GM10248 (cell line): ENCODE results near the gene PAM.

ENCODE experiments used
- CTCF ChIA-PET: fragments of 300-600 bp; sonication (Branson Sonifier 250); formaldehyde crosslinking; extraction: SDS; loops from one replicate; lab custom pipeline; 2021; ENCODE audit warnings: antibody characterized with exemption; lab: Yijun Ruan, JAX
- POLR2A ChIA-PET: fragments of 350-650 bp; sonication (Branson Sonifier 250); formaldehyde crosslinking; extraction: SDS; loops from one replicate; lab custom pipeline; 2020; ENCODE audit warnings: antibody characterized with exemption; lab: Yijun Ruan, JAX
- DNase-seq: peaks from one replicate; pipeline ENCODE4 v3.0.0; 2012; ENCODE audit errors: extremely low spot score
- CTCF ChIP-seq: IDR thresholded peaks from 2 replicates; pipeline ENCODE4 v1.5.1; 2012; ENCODE audit warnings: mild to moderate bottlenecking, low read depth; ENCODE audit errors: extremely low read depth, missing control alignments, control extremely low read depth

Gene PAM

DNA sequence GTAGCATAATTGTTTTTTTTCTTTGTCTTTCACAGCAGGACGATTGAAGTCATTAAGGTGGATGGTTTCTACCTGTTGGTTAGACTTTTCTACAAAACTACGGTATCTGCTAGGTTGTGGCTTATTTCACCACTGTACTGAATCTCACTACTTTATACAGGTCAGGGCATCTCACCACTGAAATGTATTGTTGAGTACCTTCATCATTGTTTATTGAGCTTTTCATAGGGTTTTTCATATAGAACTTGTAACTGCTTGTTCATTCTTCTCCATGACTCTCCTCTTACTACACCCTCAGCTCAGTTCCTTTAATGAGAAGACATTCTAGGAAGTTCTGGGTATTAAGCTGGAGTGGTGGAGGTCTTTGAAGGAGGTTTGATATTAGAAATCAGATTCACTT lies 75.1 kb downstream of the PAM start:
- no peak for DNase-seq
- ChIA-PET POLR2A (no interaction called here), CTCF (interaction anchor here (2.2 kb wide), 1 partner anchor 16 kb away, joined by 5 read pairs; no protein-coding TSS in a partner anchor)
- TF ChIP-seq CTCF = no peak

- no peak for DNase-seq
- CTCF ChIA-PET = interaction anchor here (1.0 to 3.0 kb wide), 4 partner anchors 8 to 33 kb away, joined by 3 to 8 read pairs (median 4); no protein-coding TSS in a partner anchor
- POLR2A ChIA-PET = no interaction called here
- TF ChIP-seq CTCF = no peak
Observed at GRCh38 chr5:102832445-102832844, 77.3 kb downstream of the PAM start.

- CTCF ChIA-PET = interaction anchor here (1.0 to 3.0 kb wide), 3 partner anchors 9 to 12 kb away, joined by 3 to 8 read pairs (median 4); no protein-coding TSS in a partner anchor
- no peak for DNase-seq
- no peak for TF ChIP-seq CTCF
- POLR2A ChIA-PET = no interaction called here
Observed at GRCh38 chr5:102833146-102833545, 78.0 kb downstream of the PAM start.

GRCh38 chr5:102834438-102834964 lies 79.4 kb downstream of the PAM start:
- TF ChIP-seq CTCF = no peak
- no peak for DNase-seq

GRCh38 chr5:102835717-102836116 lies 80.6 kb downstream of the PAM start:
- TF ChIP-seq CTCF = no peak
- ChIA-PET POLR2A (no interaction called here), CTCF (interaction anchor here (1.5 to 1.6 kb wide), 2 partner anchors 19 to 155 kb away, joined by 3 to 4 read pairs; no protein-coding TSS in a partner anchor)
- DNase-seq = no peak

More at GRCh38 chr5:102834438-102834964, 79.4 kb downstream of the PAM start:
- CTCF ChIA-PET = interaction anchor here (1.5 to 3.0 kb wide), 2 partner anchors 9 to 20 kb away, joined by 3 to 8 read pairs; no protein-coding TSS in a partner anchor
- POLR2A ChIA-PET = no interaction called here

DNA sequence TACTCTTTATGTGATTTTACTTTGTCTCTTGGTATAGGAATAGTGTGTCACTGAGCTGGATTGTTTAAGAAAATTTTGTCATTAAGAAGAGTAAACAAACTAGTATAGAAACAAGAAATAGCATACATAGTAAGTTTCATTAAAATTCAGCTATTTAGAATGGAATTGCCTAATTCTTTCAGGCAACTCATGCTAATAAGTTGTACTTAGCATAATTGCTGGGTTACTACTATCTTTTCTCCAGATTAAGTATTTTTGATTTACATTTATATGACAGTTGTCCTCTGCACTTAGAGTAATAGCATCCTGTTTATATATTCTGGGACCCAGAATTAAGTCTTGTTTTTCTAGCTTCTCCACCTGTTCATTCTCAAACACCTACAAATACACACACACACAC lies 85.9 kb downstream of the PAM start:
- no peak for DNase-seq
- POLR2A ChIA-PET = no interaction called here
- TF ChIP-seq CTCF = no peak
- CTCF ChIA-PET = no interaction called here

DNA sequence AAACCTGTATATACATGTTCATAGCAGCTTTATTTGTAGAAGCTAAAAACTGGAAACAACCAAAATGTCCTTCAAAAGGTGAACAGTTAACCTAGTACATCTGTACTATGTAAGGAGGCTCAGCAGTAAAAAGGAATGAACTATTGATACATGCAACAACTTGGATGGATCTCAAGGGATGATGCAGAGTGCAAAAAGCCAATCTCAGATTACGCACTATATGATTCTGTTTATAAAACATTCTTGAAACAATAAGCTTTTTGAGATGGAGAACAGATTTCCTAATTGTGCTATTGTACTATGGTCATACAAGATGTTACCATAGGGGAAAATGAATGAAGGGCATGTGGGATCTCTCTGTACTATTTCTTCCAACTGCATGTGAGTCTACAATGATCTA lies 88.9 kb downstream of the PAM start:
- CTCF ChIA-PET = interaction anchor here (0.7 to 3.2 kb wide), 7 partner anchors 9 to 40 kb away, joined by 3 to 13 read pairs (median 4); no protein-coding TSS in a partner anchor
- POLR2A ChIA-PET = no interaction called here
- no peak for DNase-seq
- TF ChIP-seq CTCF = no peak
